ENCODE data around the gene MANSC1.

Gene MANSC1

DNA sequence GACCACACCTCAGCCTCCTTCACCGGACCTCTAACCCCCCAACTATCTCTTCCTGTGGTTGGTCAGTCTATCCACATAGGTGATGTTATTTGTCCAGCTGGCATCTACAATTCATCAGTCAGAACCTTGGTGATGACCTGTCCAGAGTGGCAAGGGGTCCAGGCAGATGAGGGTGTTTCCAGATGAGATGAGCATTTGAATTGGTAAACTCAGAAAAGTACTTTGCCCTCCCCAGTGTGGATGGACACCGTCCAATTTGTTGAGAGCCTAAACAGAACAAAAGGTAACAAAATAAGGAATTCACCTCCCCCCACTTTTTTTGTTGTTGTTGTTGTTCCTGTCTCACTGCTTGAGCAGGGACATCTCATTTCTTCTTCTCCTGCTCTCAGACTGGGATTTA is 48.9 kb downstream of the MANSC1 start:
- H3K4me3 ChIP-seq (ENCODE audit: low read depth, low read length), result no peak overlapping the region
- TF ChIP-seq, protein P1, sequence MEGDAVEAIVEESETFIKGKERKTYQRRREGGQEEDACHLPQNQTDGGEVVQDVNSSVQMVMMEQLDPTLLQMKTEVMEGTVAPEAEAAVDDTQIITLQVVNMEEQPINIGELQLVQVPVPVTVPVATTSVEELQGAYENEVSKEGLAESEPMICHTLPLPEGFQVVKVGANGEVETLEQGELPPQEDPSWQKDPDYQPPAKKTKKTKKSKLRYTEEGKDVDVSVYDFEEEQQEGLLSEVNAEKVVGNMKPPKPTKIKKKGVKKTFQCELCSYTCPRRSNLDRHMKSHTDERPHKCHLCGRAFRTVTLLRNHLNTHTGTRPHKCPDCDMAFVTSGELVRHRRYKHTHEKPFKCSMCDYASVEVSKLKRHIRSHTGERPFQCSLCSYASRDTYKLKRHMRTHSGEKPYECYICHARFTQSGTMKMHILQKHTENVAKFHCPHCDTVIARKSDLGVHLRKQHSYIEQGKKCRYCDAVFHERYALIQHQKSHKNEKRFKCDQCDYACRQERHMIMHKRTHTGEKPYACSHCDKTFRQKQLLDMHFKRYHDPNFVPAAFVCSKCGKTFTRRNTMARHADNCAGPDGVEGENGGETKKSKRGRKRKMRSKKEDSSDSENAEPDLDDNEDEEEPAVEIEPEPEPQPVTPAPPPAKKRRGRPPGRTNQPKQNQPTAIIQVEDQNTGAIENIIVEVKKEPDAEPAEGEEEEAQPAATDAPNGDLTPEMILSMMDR (IDR thresholded peaks at IDR 0.05; ENCODE audit: borderline replicate concordance, insufficient read depth, low read depth, low read length), result no peak

DNA sequence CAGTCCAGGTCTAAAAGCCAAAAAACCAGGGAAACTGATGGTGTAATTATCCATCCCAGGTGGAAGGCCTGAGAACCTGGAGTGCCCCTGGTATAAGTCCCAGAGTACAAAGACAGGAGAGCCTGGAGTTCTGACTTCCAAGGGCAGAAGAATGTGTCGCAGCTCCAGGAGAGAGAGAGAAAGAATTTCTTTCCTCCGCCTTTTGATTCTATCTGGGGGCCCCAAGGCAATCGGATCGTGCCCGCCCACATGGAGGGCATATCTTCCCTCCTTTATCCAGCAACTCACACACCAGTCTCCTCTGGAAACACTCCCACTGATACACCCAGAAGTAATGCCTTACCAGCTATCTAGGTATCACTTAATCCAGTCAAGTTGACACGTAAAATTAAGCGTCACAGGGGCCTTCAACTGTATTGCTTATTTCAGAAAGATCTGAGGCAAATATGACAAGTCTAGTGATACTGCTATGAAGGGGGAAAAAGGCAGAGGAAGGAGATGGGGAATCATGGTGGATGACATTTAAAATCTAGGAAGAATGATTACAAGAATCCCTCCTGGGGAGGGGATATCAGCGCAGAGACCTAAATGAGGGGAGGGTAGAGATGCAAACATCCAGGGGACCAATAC is 52.7 kb downstream of the MANSC1 start:
- H3K4me3 ChIP-seq (ENCODE audit: low read depth, low read length), result no peak overlapping the region
- TF ChIP-seq, protein P1 (IDR thresholded peaks at IDR 0.05; ENCODE audit: borderline replicate concordance, insufficient read depth, low read depth, low read length), result no peak

DNA sequence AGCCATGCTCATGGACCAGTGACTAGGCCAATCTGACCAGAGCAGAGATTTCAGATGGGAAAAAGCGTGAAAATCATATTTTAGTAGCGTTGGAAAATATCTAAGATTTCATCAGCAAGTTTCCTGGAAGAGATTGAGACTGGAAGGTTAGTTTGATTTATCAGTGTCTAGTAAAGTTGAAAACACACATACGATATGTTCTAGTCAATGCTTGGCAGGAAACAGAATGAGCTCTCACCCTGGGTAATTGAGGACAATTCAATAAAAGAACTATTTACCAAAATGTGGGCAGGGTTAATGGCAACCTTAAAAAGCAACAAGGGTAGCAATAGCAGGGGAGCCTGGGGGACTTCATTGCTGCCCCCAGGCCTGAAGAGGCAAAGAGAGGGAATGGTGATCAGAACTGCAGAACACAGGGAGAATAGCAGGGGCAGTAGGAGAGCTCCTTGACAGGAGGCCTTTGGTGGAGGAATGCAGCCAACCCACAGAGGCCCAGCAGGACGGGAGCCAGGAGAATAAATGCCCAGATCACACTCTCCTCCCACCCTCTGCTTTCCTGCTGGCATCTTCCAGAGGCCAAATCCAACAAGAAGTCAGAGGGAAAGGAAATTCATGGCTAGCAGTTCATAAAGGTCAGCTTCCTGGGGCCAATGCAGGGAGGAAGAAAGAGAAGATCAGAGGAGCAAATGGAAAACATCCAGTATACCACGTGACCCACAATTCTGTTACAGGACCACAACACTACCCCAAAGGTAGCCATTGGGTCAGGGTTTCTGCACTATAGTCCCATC is 55.6 kb downstream of the MANSC1 start:
- TF ChIP-seq, protein P1 (IDR thresholded peaks at IDR 0.05; ENCODE audit: borderline replicate concordance, insufficient read depth, low read depth, low read length), result no peak

DNA sequence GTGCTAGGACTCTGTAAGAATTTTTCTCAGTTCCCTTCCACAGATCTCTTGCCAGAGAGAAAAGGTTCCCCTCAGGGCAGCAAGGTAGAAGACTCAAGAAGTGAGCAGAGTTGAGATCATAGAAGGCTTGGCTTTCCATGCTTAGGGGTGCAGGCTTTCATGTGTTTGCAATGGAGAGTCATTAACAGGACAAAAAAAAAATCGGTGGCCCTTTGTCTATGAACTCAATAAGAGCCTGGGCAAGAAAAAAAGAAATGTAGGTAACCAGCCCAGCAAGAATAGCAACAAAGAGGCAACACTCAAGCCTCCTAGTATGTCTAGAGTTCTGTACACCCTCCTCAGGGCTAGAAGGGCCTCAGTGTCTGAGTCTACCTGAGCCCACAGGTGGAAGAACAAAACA is 59.8 kb downstream of the MANSC1 start:
- no peak overlapping the region for H3K4me3 ChIP-seq (ENCODE audit: low read depth, low read length)
- TF ChIP-seq, protein P1 (IDR thresholded peaks at IDR 0.05; ENCODE audit: borderline replicate concordance, insufficient read depth, low read depth, low read length), result no peak

More for the DNA sequence above, 55.6 kb downstream of the MANSC1 start:
- no peak overlapping the region for H3K4me3 ChIP-seq (ENCODE audit: low read depth, low read length)

DNA sequence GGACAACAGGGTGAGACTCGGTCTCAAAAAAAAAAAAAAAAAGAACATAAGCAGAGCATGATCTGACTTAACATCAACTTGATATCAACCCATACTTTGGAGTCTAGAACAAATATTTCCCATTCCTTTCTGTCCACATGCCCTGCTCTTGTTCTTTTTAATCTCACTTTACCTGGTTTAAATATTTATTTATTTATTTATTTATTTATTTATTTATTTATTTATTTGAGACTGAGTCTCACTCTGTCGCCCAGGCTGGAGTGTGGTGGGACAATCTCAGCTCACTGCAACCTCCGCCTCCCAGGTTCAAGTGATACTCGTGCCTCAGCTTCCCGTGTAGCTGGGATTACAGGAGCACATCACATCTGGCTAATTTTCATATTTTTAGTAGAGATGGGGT is 63.6 kb downstream of the MANSC1 start:
- H3K4me3 ChIP-seq (ENCODE audit: low read depth, low read length), result no peak overlapping the region
- TF ChIP-seq, protein P1 (IDR thresholded peaks at IDR 0.05; ENCODE audit: borderline replicate concordance, insufficient read depth, low read depth, low read length), result no peak

DNA sequence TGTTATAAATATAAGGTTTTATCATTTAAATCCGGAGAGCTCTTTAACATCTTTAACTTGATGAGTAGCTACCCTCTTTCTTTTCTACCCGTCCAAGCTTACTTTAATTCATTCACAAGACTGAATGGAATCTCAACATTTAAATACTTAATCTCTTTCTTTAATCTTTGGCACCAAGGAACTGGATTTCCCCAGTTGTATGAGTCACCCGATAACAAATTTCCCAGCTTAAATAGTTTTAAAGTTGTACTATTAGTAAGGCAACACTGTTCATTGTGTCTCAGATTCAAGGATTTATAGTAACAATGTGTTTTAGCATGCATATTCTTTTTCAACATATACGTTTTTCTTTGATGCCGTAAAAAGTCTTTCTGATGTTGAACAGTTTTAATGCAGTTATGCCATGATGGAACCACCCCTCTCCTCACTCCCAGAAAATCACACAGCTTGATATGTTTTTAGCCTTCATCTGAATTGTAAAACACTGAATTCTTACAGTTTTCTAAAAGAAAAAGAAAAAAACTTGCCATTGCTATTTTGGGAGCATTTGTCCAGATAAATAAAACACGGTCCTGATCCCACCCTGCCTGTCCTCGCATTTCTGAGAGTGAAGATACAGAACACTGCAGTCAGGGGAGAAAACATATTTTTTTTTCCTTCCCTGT is 67.1 kb downstream of the MANSC1 start:
- TF ChIP-seq, protein P1 (IDR thresholded peaks at IDR 0.05; ENCODE audit: borderline replicate concordance, insufficient read depth, low read depth, low read length), result no peak

More for the DNA sequence above, 67.1 kb downstream of the MANSC1 start:
- no peak overlapping the region for H3K4me3 ChIP-seq (ENCODE audit: low read depth, low read length)

Measured in GM12875 (cell line).